GM19455 (cell line): Measurements from ENCODE around the gene PDAP1.
"Not testable (repeated sequence)": the region's sequence is repeated elsewhere in the genome, so short reads cannot be mapped to it uniquely, and the experiment has no call there.

Experiments
- ATAC-seq: cut with Tn5 transposase; IDR thresholded peaks from one replicate; pipeline ENCODE4 v1.9.1; 2021; ENCODE audit not compliant: unreplicated experiment

PDAP1 gene

DNA sequence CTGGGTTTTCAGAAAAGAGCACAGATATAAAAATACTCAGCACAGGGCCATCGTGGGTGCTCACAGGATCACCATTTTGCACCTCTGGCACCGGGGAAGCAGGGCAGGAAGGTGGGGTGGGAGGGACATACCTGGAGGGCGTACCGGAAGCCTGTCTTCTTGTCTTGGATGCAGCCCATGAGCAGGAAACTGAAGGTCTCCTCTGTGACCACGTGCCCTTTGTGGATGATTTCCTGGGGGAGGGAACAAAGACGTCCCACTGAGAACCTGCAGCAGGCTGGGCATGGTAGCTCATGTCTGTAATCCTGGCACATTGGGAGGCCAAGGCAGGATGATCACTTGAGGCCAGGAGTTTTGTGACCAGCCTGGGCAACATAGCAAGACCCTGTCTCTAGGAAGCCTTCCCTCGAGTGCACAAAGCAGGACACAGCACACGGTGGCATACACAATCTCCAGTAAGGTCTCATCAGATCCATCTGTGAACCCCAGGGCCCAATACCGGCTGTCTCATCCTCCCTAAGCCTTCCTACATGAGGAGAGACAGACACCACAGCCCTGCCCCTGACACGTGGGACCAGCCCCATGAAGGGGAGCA is 20.7 kb upstream of the PDAP1 start:
- no peak for ATAC-seq

DNA sequence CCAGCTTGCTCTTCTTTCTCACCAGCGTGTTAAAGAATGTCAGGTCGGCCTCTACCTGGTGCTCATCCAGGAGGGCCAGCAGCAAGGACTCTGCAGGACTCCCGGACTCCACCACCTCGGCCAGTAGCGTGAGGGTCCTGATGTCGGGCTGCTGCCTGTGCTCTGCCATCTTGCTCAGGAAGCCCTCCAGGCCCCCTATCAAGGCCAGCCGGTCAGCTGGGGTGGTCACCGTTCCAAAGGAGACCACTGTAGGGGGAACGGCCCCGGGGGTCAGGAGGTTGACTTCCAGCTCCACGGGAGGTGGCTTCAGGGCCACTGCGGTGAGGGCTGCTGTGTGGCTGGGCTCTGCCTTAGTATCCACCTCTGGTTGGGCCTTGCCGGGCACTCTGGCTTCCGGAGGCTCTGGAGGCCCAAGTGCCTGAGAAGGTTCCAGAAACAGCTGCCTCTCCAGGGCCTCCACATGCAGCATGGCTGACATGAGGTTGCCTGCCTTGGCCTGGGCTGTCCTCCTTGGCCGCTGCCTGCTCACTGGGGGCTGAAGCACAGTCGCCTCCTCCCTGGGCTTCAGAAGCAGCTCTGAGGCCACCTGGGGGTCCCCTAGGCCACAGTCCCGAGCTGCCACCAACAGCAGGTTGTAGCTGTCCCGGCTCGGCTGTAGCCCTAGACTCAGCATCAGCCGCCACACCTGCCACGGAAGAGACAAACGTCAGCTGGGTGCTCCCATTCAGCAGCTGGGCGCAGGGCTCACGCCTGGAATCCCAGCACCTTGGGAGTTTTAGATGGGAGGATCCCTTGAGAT is 16.7 kb upstream of the PDAP1 start:
- ATAC-seq = no peak

DNA sequence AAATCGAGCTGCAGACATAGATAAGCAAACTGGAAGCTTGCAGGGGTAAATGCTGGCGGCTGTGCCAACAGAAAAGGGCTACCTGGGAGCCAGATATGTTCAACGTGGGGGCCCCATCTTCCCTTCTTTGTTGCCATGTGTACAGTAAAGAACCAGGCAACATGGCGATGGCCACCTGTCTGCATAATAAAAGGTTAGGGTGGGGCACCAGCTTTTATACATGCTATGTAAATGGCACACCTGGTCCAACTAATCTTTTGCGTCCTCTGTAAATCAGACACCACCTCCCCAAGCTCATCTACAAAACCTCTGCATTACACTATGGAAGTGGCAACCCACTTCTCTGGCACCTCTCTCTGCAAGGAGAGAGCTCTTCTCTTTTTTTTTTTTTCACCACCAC is 14.2 kb upstream of the PDAP1 start:
- no peak for ATAC-seq

DNA sequence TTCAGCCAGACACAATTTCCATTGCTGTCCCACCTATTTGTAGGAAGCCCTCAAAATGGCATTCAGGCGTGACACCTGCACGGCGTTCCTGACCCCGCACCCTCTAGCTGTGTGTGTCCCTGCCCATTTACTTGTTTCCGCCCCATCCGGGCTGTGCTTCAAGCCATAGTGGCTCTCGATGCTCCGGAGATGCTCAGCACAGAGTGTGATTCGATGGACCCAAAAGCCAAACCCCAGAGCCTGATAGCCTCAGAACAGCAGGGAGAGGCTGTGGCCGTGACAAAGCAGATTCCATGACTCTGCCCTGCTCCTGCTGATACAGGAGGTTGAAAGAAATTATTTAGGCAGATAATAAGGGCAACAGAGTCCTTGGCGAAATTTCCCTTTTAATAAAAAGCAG is 13.8 kb upstream of the PDAP1 start:
- ATAC-seq = no peak

DNA sequence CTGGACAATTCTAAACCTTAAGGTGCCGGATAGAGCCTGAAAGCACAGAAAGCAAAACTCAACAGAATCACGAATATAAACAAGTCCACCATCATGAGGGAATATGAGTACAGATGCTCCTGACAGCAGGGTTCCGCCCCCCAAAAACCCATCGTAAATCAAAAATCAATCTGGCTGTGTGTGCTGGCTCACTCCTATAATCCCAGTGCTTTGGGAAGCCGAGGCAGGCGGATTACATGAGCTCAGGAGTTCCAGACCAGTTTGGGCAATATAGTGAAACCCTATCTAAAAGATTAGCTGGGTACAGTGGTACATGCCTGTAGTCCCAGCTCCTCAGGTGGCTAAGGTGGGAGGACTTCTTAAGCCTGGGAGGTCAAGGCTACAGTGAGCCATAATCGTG is 12.6 kb upstream of the PDAP1 start:
- no peak for ATAC-seq

DNA sequence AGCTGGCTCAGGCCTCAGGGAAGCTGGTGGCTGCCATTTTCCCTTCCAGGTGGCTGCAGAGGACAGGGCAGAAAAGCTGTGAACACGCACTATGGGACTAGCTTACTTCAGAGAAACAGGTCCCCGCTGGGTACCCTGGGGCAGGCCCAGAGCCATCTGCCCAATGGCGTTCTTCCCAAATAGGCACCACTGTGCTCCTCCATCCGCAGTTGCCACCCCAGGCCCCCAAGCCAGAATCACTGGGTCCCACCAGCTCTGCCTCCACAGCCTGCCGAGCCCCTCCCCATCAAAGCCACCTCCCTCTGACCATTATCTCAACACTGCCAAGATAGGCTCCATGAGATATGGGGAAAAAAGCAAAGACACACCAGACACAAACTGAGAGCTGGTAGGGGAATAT is 11.8 kb upstream of the PDAP1 start:
- no peak for ATAC-seq

DNA sequence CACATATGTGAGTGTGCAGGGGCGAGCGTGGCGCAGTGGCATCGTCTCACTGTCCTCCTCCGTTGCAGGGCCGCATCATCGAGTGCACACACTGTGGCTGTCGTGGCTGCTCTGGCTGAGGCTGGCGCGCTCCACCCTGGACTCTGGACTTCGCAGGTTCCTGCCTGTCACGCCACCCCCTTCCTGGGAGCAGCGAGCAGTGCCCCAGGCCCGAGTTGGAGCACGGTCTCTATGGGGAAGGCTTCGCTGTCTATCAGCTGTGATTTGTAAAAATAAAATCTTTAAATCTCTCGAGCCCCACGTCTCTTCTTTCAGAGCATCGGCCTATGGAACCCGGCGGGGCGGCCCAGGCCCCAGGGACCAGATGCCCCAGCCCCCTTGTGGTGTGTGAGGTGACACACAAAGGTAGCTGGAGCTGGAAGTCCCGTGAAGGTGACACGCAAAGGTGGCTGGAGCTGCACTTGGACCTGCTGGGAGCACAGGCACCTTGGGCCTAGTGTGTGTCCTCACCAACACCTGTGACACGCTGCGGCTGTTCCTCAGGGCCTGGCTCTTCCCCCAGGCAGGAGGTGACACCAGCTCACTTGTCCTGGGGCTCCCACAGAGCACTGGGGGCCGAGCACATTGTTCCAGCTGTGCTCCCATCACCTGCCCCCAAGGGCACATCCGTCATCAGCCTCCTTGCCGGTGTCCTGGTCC is 11.1 kb upstream of the PDAP1 start:
- no peak for ATAC-seq

DNA sequence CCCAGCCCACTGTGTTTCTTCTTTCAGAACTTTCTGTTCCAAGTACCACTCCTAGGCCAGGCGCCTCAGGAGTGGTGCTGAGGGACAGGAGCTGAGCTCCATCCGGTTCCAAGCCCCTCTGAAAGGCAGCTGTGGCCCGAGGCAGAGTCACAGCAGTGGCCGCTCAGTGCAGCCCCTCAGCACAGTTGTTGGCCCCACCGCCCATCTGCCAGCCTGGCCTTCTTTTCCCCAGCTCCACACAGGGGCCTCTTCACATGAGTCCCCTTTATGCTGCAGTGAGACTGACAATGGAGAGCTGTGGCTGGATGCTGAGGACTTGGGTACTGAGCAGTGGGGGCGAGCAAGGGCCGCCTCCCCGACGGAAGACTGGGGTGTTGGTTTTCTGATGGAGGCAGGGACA is 9.9 kb upstream of the PDAP1 start:
- no peak for ATAC-seq

DNA sequence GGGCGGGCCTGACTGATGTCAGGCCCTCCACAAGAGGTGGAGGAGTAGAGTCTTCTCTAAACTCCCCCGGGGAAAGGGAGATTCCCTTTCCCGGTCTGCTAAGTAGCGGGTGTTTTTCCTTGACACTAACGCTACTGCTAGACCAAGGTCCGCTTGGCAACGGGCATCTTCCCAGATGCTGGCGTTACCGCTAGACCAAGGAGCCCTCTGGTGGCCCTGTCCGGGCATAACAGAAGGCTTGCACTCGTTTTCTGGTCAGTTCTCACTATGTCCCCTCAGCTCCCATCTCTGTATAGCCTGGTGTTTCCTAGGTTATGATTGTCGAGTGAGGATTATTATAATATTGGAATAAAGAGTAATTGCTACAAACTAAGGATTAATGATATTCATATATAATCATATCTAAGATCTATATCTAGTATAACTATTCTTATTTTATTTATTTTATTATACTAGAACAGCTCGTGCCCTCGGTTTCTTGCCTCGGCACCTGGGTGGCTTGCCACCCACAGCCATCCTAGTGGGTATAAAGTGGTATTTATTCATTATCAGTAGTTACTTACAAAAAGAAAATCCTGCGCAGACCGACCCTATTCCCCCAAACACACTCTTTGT is 7.2 kb upstream of the PDAP1 start:
- ATAC-seq = not testable (repeated sequence)

DNA sequence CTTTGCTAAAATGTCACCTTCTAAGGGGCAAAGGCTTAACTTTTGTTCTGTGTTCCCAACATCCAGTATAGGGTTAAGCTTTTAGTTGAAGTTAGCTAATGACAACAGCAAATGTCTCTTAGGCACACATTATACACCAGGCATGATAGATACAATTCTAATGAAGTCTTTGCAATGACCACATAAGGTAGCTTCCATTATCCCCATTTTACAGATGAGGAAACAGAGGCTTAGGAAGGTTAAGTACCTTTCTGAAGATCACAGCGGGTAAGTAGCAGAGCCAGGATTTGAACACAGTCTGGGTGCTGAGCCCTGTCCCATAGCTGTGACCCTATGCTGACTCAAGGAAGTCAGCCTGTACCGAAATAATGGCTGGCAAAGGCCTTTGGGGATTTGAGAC is 2.2 kb upstream of the PDAP1 start:
- no peak for ATAC-seq

DNA sequence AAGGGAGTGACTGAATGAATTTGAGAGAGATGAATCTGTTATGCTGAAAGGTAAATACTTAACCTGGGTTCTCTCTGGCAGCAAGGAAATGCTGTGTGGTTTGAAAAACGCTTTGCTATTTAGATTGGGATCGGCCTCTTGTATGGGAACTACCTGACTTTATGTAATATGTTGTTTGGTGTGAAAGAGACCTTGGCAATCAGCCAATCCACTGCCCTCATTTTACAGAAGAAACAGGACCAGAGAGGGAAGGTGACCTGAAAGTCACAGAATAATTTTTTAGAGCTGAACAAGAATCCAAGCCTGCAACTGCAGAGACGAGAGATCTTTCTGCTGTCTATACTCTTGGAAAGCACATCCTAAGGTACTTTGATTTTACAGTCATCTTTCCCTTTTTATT is 1.4 kb upstream of the PDAP1 start:
- no peak for ATAC-seq

DNA sequence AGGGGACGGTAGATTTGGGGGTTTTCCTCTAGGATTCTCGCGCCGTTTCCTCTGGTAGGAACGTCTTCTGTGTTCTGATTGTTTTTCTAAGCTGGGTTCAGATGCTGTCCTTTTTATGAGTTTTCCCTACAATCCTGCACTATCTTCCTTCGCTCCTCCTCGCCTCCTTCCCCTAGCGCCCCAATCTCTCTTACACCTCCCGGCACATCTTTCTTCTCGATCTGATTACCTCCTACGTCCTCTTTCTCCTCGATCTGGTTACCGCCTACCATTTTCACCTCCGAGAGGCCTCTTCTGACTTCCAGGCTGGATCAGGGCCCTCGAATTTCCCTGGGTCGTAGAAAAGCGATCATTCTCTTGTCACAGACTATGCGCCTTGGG is 785 bp upstream of the PDAP1 start:
- ATAC-seq = no peak

DNA sequence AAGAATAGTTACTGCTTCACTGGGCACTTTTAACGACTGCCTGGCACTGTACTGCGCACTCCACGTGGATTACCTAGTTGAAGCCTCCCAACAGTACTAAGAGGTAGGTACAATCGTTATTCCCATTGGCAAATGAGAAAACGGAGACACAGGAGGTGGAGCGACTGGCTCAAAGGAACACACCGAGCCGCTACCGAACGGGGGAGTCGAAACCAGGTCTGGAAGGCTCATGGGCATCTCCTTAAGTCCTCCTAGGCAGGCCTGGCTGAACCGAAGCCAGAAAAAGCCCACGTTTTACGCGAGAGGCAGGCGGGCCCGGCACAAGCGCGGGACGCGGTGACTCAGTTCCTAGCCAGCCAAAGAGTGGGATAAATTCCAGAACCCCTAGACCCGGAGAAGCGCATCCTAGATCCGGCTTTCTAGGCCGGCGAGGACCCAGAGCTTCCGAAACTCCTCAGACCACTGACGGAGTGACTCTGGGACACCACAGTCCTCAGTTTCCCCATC is 472 bp downstream of the PDAP1 start:
- peak; percentile 9 for ATAC-seq

DNA sequence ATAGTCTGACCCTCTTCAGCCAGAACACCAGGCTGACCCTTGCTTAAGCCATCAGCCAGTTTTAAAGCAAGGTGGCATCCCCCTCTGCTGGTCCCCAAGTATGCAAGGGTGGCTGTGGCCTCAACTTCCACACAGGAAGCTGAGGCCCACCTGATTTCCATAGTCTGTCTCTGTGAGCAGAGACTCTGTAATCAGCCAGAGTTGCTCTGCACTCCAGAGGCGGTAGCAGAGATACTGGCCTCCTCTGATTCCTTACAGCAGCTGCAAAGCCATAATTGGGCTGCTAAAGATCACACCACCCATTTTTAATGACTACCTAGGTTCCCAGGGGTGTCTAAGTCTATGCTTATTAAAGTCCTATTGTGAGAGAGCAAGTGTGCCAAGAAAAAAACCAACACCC is 1.8 kb downstream of the PDAP1 start:
- no peak for ATAC-seq

DNA sequence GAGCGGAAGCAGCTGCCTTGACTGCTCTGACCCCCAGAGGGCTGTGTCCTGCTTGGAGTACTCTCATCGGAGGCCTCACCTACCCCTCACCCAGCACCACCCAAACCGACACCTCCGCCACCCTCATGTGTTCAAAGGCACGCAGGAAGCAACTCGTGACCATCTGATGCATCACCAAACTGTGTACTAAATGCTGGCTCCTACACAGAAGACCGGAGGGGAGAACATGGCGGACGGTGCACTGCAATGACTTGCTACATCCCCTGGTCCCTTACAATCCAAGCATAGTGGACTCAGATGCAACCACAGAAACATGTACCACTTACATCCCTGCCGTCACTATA is 3.4 kb downstream of the PDAP1 start:
- ATAC-seq = no peak

DNA sequence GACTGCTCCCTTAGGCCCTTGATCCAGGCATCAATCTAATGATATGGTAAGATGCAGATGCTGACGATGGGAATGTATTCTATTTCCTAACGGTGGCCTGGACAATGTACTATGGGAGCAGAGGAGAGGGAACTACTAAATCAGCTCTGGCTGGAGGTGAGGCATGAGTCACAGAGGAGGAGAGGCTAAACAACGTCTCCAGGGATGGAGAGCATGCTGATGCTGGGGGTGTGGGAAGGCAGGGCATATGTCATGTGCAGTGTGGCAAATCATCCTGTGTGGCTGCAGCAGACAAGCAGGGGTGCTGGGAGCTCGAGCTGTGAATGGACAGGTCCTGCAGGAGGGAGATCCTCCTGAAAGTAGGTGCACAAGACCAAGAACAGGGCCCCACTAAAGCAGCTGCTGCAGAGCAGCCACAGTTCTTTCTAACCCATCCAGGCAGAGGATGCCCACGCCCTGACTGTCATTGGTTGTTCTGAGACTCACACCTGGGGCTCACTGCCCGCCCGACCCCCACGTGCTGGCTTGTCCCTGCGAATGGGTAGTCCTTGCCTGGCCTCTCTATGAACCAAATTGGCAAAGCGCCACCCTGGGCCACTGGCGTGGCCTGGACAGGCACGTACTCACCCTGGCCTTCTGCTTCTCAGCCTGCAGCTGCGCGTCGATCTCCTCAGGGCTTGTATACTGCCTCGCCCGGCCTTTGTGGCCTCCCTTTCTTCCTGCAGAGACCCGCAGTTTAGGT is 4.0 kb downstream of the PDAP1 start:
- ATAC-seq = no peak

DNA sequence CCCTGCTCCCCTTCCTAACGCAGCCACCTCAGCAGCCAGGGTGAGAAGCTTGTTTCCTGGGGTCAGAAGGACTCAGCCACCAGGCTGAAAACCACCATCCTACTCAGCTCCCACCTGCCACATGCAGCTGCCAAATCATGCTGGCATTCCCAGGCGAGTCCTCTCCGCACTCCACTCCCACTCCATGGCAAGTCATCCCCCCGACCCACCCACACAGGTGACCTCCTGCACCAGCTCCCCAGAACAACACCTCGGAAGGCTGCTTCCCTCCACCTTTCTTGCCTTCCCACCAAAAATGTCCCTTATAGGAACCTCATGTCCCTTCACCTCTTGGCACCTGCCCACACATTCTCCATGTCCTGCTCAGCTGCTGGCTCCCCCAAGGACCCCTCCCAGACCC is 4.6 kb downstream of the PDAP1 start:
- ATAC-seq = no peak

DNA sequence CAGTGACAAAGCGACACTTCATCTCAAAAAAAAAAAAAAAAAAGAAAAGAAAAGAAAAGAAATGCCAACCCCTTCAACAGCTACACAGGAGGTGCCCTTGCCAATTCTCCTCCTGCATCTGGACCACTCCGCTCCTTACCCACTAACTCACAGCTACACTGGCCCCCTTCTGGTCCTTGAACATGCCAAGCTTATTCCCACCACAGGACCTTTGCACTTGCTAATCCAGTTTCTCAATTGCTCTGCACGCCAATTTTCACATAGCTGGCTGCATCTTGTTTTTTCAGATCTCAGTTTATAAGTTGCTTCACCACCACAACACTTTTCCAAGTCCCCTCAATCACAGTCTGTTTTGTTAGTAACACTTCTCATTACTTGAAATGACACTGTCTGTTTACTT is 5.5 kb downstream of the PDAP1 start:
- no peak for ATAC-seq

DNA sequence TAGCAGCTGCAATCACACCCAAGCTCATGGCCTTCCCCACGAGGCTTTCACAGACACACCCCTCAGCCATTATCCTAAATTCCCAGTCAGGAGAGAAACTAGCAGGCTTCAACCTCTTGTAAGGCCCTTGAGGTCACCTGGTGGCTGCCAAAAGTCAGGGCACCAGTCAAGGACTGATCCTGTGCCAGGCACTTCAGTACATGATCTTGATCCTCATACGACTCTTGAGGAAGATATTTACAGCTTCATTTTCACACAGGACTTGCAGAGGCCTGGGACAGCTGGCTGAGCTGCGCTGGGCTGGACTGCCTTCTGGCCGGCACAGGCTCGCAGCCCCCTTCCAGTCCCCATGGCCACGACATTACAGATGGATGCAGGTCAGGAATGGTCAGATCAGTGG is 8.8 kb downstream of the PDAP1 start:
- ATAC-seq = no peak

DNA sequence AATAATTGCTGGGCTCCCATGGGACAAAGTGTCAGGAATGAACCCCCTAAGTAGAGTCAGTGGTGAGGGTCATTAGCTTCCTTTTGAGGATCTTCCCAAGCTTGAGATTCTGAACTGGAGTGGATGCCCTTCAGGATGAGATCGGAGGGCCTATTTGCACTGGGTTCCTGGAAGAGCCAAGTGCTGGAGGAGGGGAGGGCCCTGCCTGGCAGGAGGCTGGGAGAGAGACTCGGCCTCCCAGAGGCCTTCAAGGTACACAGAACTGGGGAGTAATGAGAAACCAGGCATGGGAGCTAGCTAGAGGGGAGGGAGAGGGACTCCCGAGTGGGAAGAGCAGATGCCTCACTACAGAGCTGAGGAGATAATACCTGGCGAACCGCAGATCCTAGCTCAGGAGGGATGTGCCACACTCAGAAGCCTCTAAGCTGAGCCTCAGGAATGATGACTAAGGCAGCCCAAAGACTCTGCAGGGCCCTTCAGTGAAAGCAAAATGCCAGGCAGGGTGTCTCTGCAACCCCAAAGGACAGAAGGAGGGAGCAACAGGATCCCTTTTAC is 9.4 kb downstream of the PDAP1 start:
- ATAC-seq = no peak
